ENCODE data around the gene PMIS2.

The PMIS2 gene

GRCh38 chr19:35633727-35634440, 47.9 kb downstream of the PMIS2 start:
- no peak for DNase-seq

DNA sequence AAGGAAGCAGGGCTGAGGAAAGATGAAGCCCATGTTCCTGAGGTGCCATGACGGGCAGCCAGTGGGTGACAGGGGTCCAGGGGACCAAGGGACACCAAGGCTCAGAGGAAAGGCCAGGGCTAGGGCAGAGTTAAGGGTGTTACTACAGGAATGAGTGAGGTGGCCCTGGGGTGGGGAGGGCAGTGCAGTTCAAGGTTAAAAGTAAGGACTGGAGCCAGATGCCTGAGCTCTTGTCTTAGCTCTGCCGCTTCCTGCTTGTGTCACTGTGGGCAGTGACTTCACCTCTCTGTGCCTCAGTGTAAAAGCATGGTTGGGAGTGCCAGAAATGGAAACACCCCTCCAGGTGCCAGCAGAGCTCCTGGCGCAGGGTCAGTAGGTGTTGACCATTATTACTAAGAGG, 50.7 kb downstream of the PMIS2 start:
- DNase-seq: no peak

All from activated CD8-positive, alpha-beta memory T cell treated with anti-CD3 and anti-CD28 coated beads for 24 hours (primary cell).